SU-DHL-6 (cell line): Measurements from ENCODE around the gene KCNA3.

Experiments used
- CTCF ChIP-seq: fragments of 200-600 bp; sonication (generic); IDR thresholded peaks from one replicate; pipeline ENCODE4 v1.5.1; 2017; ENCODE audit warnings: antibody characterized with exemption, mild to moderate bottlenecking, low read length, moderate library complexity; ENCODE audit not compliant: insufficient read depth, poor library complexity, severe bottlenecking
- EZH2phosphoT487 ChIP-seq: fragments of 200-600 bp; sonication (generic), shearing (Covaris generic); conservative IDR thresholded peaks from 2 replicates; pipeline ENCODE4 v1.6.1; 2018; ENCODE audit warnings: mild to moderate bottlenecking, antibody characterized with exemption, low read length, moderate library complexity, mixed read lengths

- TF ChIP-seq CTCF (no peak), EZH2phosphoT487 (no peak)
These were observed 24.1 kb downstream of the KCNA3 start for GRCh38 chr1:110650609-110651008.
